Activated naive CD4-positive, alpha-beta T cell treated with anti-CD3 and anti-CD28 coated beads, Interleukin-2, amount 10 ng/mL, durations not matched to agents 7 days and 5 days (primary cell): ENCODE data around the gene BBS9.
"Not testable (repeated sequence)": the region's sequence is repeated elsewhere in the genome, so short reads cannot be mapped to it uniquely, and the experiment has no call there.

ENCODE experiments used
- CTCF ChIA-PET: fragments of 350-600 bp; sonication (Branson Sonifier 250); formaldehyde crosslinking; loops from one replicate; lab custom pipeline; 2021; ENCODE audit warnings: antibody characterized with exemption; lab: Charles Lee
- DNase-seq: peaks from one replicate; pipeline ENCODE4 v3.0.0-alpha.2; 2020
- H3K27ac Mint-ChIP-seq: one replicate; pipeline ENCODE4 v1.8.0; 2021; ENCODE audit warnings: mild to moderate bottlenecking, moderate library complexity, mixed read lengths
- H3K27me3 Mint-ChIP-seq: one replicate; pipeline ENCODE4 v1.8.0; 2021; ENCODE audit warnings: mild to moderate bottlenecking, mixed read lengths
- H3K36me3 Mint-ChIP-seq: one replicate; pipeline ENCODE4 v1.8.0; 2021; ENCODE audit warnings: mixed read lengths
- H3K4me1 Mint-ChIP-seq: one replicate; pipeline ENCODE4 v1.8.0; 2021; ENCODE audit warnings: mixed read lengths
- H3K4me3 Mint-ChIP-seq: one replicate; pipeline ENCODE4 v1.8.0; 2021; ENCODE audit warnings: mild to moderate bottlenecking, moderate library complexity, mixed read lengths
- H3K9me3 Mint-ChIP-seq: one replicate; pipeline ENCODE4 v1.8.0; 2021; ENCODE audit warnings: mixed read lengths

Gene BBS9

GRCh38 chr7:33517191-33517590 lies 387.8 kb downstream of the BBS9 start:
- no peaks in the 10 kb centered on the region for H3K4me1 Mint-ChIP-seq
- no peaks in the 10 kb centered on the region for H3K27me3 Mint-ChIP-seq
- no peak overlapping the region for H3K4me3 Mint-ChIP-seq
- no peak overlapping the region for H3K27ac Mint-ChIP-seq
- no peaks in the 10 kb centered on the region for H3K36me3 Mint-ChIP-seq
- no peak for DNase-seq
- CTCF ChIA-PET: no interaction called here
- H3K9me3 Mint-ChIP-seq: no peaks in the 10 kb centered on the region

DNA sequence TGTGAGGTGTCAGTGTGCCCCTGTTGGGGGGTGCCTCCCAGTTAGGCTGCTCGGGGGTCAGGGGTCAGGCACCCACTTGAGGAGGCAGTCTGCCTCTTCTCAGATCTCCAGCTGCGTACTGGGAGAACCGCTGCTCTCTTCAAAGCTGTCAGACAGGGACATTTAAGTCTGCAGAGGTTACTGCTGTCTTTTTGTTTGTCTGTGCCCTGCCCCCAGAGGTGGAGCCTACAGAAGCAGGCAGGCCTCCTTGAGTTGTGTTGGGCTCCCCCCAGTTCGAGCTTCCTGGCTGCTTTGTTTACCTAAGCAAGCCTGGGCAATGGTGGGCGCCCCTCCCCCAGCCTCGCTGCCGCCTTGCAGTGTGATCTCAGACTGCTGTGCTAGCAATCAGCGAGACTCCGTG lies 397.6 kb downstream of the BBS9 start:
- CTCF ChIA-PET, H3K27ac Mint-ChIP-seq, H3K9me3 Mint-ChIP-seq, H3K4me3 Mint-ChIP-seq, H3K36me3 Mint-ChIP-seq, DNase-seq, H3K4me1 Mint-ChIP-seq, H3K27me3 Mint-ChIP-seq: not testable (repeated sequence)

GRCh38 chr7:33527613-33528012 lies 398.2 kb downstream of the BBS9 start:
- not testable (repeated sequence) for H3K4me3 Mint-ChIP-seq, DNase-seq

DNA sequence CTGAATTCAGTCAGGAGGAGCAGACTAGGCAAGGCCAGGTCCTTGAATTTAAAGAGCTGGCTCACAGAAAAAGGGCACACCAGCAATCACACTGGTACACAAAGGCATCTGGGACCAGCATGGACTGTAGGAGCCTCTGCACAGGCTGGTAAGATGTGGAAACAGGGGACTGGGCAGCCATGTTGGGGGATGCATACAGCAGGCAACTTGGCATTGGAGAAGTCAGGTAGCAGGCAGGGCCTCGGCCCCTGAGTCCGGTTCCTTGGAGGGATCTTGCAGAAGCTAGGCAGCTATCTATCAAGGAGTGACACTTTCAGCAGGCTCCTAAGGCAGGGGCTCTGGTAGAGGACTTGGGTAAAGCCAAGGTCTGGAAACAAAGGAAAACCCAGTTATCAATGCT lies 399.7 kb downstream of the BBS9 start:
- Mint-ChIP-seq H3K9me3 (no peaks in the 10 kb centered on the region), H3K27ac (no peak overlapping the region), H3K27me3 (no peaks in the 10 kb centered on the region), H3K36me3 (no peaks in the 10 kb centered on the region), H3K4me1 (no peaks in the 10 kb centered on the region), H3K4me3 (no peak overlapping the region)
- no peak for DNase-seq
- CTCF ChIA-PET: no interaction called here

More at GRCh38 chr7:33527613-33528012, 398.2 kb downstream of the BBS9 start:
- H3K9me3 Mint-ChIP-seq, H3K4me1 Mint-ChIP-seq, H3K36me3 Mint-ChIP-seq, H3K27me3 Mint-ChIP-seq, CTCF ChIA-PET, H3K27ac Mint-ChIP-seq: not testable (repeated sequence)

DNA sequence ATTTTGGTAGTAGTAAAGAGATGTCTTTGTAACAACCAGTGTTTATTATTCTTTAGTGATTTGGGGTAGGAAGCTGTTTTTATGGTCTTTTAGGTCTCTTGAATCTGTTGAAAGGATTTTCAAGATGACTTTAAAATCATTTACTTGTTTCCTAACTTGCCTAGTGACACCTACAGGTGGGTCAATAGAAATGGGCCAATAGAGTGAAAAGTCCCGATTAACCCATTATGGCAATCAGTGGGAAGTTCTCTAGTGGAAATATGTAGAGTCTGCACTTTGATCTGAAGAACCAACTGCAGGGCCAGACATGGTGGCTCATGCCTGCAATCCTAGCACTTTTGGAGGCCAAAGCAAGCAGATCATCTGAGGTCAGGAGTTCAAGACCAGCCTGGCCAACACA lies 401.3 kb downstream of the BBS9 start:
- H3K27ac Mint-ChIP-seq: no peak overlapping the region
- no peak for DNase-seq
- CTCF ChIA-PET: no interaction called here
- no peaks in the 10 kb centered on the region for H3K36me3 Mint-ChIP-seq
- no peaks in the 10 kb centered on the region for H3K9me3 Mint-ChIP-seq
- no peaks in the 10 kb centered on the region for H3K27me3 Mint-ChIP-seq
- H3K4me1 Mint-ChIP-seq: no peaks in the 10 kb centered on the region
- no peak overlapping the region for H3K4me3 Mint-ChIP-seq

GRCh38 chr7:33531888-33532287 lies 402.5 kb downstream of the BBS9 start:
- Mint-ChIP-seq H3K27ac (no peak overlapping the region), H3K36me3 (no peaks in the 10 kb centered on the region), H3K4me3 (no peak overlapping the region), H3K27me3 (no peaks in the 10 kb centered on the region), H3K9me3 (no peaks in the 10 kb centered on the region), H3K4me1 (no peaks in the 10 kb centered on the region)
- DNase-seq: no peak
- CTCF ChIA-PET: interaction anchor here (0.9 kb wide), 1 partner anchor 12 kb away, joined by 3 read pairs; no protein-coding TSS in a partner anchor

GRCh38 chr7:33534833-33535232 lies 405.5 kb downstream of the BBS9 start:
- H3K27me3 Mint-ChIP-seq: no peaks in the 10 kb centered on the region
- H3K36me3 Mint-ChIP-seq: no peaks in the 10 kb centered on the region
- CTCF ChIA-PET: no interaction called here
- no peak overlapping the region for H3K27ac Mint-ChIP-seq
- H3K4me3 Mint-ChIP-seq: no peak overlapping the region
- no peaks in the 10 kb centered on the region for H3K4me1 Mint-ChIP-seq
- DNase-seq: no peak
- H3K9me3 Mint-ChIP-seq: peaks cover 9% of the 10 kb centered on the region

- CTCF ChIA-PET: no interaction called here
These were observed 406.6 kb downstream of the BBS9 start for GRCh38 chr7:33535989-33536388.

DNA sequence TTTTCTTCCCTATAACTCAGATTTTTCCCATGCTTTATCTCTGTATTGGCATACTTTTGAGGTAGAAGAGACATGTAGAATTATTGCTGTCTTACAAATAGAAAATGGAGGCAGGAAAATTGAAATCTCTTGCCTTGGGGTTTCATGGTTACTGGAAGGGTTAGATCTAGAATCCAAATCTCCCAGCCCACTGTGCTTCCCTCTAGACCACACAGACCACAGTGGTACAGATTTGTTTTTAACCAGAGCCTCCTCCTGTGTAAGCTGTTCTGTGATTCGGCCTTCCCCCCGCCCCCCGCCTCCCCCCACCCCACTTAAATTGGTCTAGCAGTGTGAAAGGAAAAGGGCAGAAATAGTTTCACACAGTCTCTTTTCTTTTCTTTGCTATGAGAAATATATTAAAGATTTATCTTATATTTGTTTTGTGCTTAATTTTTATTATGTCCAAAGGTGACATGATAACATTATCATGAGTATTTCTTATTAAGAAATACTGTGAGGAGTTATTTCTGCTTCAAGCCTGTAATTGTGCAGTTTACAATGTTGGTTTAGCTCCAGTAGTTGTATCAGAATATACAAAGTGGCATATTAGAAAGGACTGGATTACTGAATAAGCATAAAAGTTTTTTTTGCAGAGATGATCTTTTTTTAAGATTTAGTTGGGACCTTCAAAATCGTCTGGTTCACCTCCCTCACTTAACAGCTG lies 407.2 kb downstream of the BBS9 start:
- CTCF ChIA-PET: interaction anchor here (1.0 kb wide), 1 partner anchor 22 kb away, joined by 3 read pairs; no protein-coding TSS in a partner anchor
- H3K27ac Mint-ChIP-seq: no peak overlapping the region
- H3K4me3 Mint-ChIP-seq: no peak overlapping the region
- no peaks in the 10 kb centered on the region for H3K36me3 Mint-ChIP-seq
- H3K9me3 Mint-ChIP-seq: peaks cover 15% of the 10 kb centered on the region
- H3K27me3 Mint-ChIP-seq: no peaks in the 10 kb centered on the region
- no peak for DNase-seq
- H3K4me1 Mint-ChIP-seq: no peaks in the 10 kb centered on the region

More at GRCh38 chr7:33535989-33536388, 406.6 kb downstream of the BBS9 start:
- Mint-ChIP-seq H3K4me3 (no peak overlapping the region), H3K4me1 (no peaks in the 10 kb centered on the region), H3K27me3 (no peaks in the 10 kb centered on the region), H3K27ac (no peak overlapping the region), H3K9me3 (peaks cover 12% of the 10 kb centered on the region), H3K36me3 (no peaks in the 10 kb centered on the region)
- DNase-seq: no peak

DNA sequence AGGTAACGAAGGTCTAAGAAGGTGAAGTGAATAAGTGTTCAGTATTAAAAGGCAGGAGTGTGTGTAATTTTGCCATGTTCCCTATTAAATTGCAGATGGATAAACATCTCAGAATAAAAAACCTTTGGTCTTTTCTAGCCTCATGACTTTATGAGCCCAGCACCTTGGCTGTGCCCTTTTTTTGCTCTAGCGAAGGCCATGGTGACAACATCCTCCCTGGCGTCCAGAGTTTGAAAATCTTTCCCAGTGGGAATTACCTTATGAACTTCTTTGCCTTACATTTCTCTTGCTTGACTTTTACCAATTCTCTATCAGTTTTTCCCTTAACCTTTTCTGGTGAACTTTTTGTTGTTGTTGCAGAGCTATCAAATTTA lies 407.7 kb downstream of the BBS9 start:
- Mint-ChIP-seq H3K27me3 (no peaks in the 10 kb centered on the region), H3K4me1 (no peaks in the 10 kb centered on the region), H3K36me3 (no peaks in the 10 kb centered on the region), H3K27ac (no peak overlapping the region), H3K9me3 (peaks cover 15% of the 10 kb centered on the region), H3K4me3 (no peak overlapping the region)
- no peak for DNase-seq
- CTCF ChIA-PET: interaction anchor here (1.0 kb wide), 1 partner anchor 23 kb away, joined by 3 read pairs; no protein-coding TSS in a partner anchor

GRCh38 chr7:33539198-33539597 lies 409.8 kb downstream of the BBS9 start:
- no peak for DNase-seq
- Mint-ChIP-seq H3K36me3 (no peaks in the 10 kb centered on the region), H3K4me3 (no peak overlapping the region), H3K9me3 (peaks cover 21% of the 10 kb centered on the region), H3K4me1 (no peaks in the 10 kb centered on the region), H3K27me3 (no peaks in the 10 kb centered on the region), H3K27ac (no peak overlapping the region)
- CTCF ChIA-PET: no interaction called here

GRCh38 chr7:33539659-33540400 lies 410.5 kb downstream of the BBS9 start:
- Mint-ChIP-seq H3K4me1 (no peaks in the 10 kb centered on the region), H3K4me3 (no peak overlapping the region), H3K27ac (no peak overlapping the region), H3K27me3 (no peaks in the 10 kb centered on the region), H3K9me3 (peaks cover 24% of the 10 kb centered on the region), H3K36me3 (no peaks in the 10 kb centered on the region)
- no peak for DNase-seq
- CTCF ChIA-PET: no interaction called here

DNA sequence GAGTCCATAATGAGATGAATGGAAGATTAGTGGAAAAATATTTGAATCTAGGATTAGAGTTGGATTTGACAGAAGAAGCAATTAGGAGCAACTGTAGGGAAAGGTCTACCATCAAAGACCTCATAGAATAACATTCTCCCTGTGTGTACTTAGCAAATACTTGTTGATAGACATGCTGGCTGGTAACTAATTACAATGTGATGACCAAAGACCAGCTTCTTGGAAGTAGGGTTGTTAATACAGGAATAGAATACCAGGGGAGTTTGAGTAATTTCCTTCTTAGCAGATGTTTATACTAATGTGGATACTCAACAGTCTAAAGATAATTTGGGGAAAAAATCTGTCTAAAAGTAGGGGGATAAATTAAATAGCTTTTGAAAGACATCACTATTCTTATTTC lies 418.5 kb downstream of the BBS9 start:
- no peak overlapping the region for H3K27ac Mint-ChIP-seq
- H3K4me3 Mint-ChIP-seq: no peak overlapping the region
- no peaks in the 10 kb centered on the region for H3K4me1 Mint-ChIP-seq
- DNase-seq: no peak
- no peaks in the 10 kb centered on the region for H3K36me3 Mint-ChIP-seq
- H3K27me3 Mint-ChIP-seq: no peaks in the 10 kb centered on the region
- CTCF ChIA-PET: no interaction called here
- peaks cover 5% of the 10 kb centered on the region for H3K9me3 Mint-ChIP-seq

DNA sequence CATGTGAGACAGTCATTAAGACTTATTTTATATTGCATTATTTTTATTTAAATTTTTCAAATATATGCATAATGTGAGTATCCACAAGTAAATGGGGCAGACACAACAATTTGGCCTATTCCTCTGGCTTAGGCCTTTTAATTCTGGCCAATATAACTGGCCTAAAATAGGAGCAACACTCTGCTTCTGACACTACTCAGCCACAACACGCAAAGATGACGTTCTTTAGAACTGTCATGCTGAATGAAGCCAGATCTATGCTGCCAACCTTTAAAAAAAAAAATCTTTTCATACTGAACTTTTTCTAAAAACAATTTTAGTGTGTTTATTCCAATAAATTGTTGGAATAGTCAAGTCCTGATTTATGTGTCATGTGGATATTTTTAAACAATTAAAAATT lies 421.0 kb downstream of the BBS9 start:
- no peaks in the 10 kb centered on the region for H3K4me1 Mint-ChIP-seq
- H3K27me3 Mint-ChIP-seq: no peaks in the 10 kb centered on the region
- no peak overlapping the region for H3K27ac Mint-ChIP-seq
- H3K9me3 Mint-ChIP-seq: no peaks in the 10 kb centered on the region
- CTCF ChIA-PET: no interaction called here
- DNase-seq: no peak
- no peak overlapping the region for H3K4me3 Mint-ChIP-seq
- H3K36me3 Mint-ChIP-seq: no peaks in the 10 kb centered on the region

DNA sequence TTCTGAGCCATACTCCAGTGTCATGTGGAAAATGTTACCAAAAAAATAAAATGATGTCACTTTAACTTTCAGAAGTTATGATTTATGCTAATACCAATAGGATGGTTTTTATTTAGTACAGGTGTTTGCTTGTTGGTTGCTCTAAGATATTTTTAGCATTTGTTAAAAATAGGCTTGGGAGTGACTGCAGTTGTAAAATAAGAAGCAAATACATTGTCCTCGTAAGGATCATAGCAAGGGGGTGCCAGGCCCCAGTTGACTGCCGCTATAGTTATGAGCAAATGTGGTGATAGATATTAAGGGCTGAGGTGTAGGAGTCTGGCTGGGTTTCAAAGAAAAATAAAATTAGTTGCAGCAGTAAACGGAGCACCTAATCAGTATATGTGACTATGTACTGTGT lies 421.6 kb downstream of the BBS9 start:
- H3K4me3 Mint-ChIP-seq: no peak overlapping the region
- no peaks in the 10 kb centered on the region for H3K4me1 Mint-ChIP-seq
- H3K36me3 Mint-ChIP-seq: no peaks in the 10 kb centered on the region

More for the DNA sequence above, 421.6 kb downstream of the BBS9 start:
- no peaks in the 10 kb centered on the region for H3K27me3 Mint-ChIP-seq
- CTCF ChIA-PET: no interaction called here
- no peak overlapping the region for H3K27ac Mint-ChIP-seq
- no peak for DNase-seq
- H3K9me3 Mint-ChIP-seq: no peaks in the 10 kb centered on the region
